NCI-H128 (cell line): Measurements from ENCODE around the gene GTPBP6.

Experiments
- DNase-seq: peaks from one replicate; lab custom pipeline; 2025; ENCODE audit not compliant: unreplicated experiment; lab: John Stamatoyannopoulos, UW

The GTPBP6 gene

GRCh38 chrX:318739-319578 is at the start of gene GTPBP6:
TSS of gene GTPBP6 (minus strand) at chrX:318796. CDS start at chrX:318787, 9 bp downstream.
- no peak for DNase-seq

GRCh38 chrX:367866-368265 is 49.3 kb upstream of the GTPBP6 start:
- no peak for DNase-seq

- no peak for DNase-seq
Observed at GRCh38 chrX:367349-367748, 48.8 kb upstream of the GTPBP6 start.

GRCh38 chrX:363621-364375 is 45.2 kb upstream of the GTPBP6 start:
- no peak for DNase-seq

- no peak for DNase-seq
Observed at GRCh38 chrX:362937-363620, 44.5 kb upstream of the GTPBP6 start.

- no peak for DNase-seq
Observed at GRCh38 chrX:362351-362750, 43.8 kb upstream of the GTPBP6 start.

GRCh38 chrX:361231-362145 is 42.9 kb upstream of the GTPBP6 start:
- no peak for DNase-seq

- DNase-seq: no peak
Observed at GRCh38 chrX:360496-361150, 42.0 kb upstream of the GTPBP6 start.

- DNase-seq: no peak
Observed at GRCh38 chrX:358651-359143, 40.1 kb upstream of the GTPBP6 start.

- DNase-seq: no peak
Observed at GRCh38 chrX:357693-358471, 39.3 kb upstream of the GTPBP6 start.

GRCh38 chrX:357035-357692 is 38.6 kb upstream of the GTPBP6 start:
- no peak for DNase-seq

GRCh38 chrX:356385-357034 is 37.9 kb upstream of the GTPBP6 start:
- no peak for DNase-seq

- no peak for DNase-seq
Observed at GRCh38 chrX:355329-356050, 36.9 kb upstream of the GTPBP6 start.

GRCh38 chrX:353566-354535 is 35.3 kb upstream of the GTPBP6 start:
- DNase-seq: no peak

- no peak for DNase-seq
Observed at GRCh38 chrX:352582-353314, 34.2 kb upstream of the GTPBP6 start.

GRCh38 chrX:352181-352580 is 33.6 kb upstream of the GTPBP6 start:
- DNase-seq: no peak
